Measurements from ENCODE around the gene ULK4. TPM values are rescaled to one million over a fixed set of nuclear protein-coding genes. Genes with fewer than 3 reads are reported as not detected.

The ULK4 gene
- total and polyA plus RNA-seq, 10 donors = 2.0 to 33.3 (median 12.9) TPM

GRCh38 chr3:41940393-41940792 is 21.5 kb downstream of the ULK4 start:
- Histone ChIP-seq H3K36me3 (peaks cover 0 to 6% (median 0%) of the 10 kb centered on the region in 6 donors), H3K4me3 (no peak overlapping the region), H3K27me3 (replicated peaks in 1 of 7) (no peaks in the 10 kb centered on the region), H3K9me3 (no peaks in the 10 kb centered on the region), H3K27ac (no peak overlapping the region), H3K4me1 (no peaks in the 10 kb centered on the region)
- no peak for DNase-seq
- intact Hi-C loops (cut with DNase I; ENCODE audit: low total_unique reads) = no loop called here
- no peak for TF ChIP-seq CTCF (IDR thresholded peaks at IDR 0.05 in 8 of 11, conservative IDR thresholded peaks at IDR 0.05 in 3 of 11)
- no peak for TF ChIP-seq POLR2AphosphoS5 (IDR thresholded peaks at IDR 0.05)
- TF ChIP-seq POLR2A (IDR thresholded peaks at IDR 0.05) = no peak

GRCh38 chr3:41936384-41936783 is 25.5 kb downstream of the ULK4 start:
- intact Hi-C loops (cut with DNase I; ENCODE audit: low total_unique reads) = no loop called here
- 94 to 98% (median 98%) methylated on average over 1 of the region's 1 CpG for WGBS, 5 donors

GRCh38 chr3:41933154-41933676 is 28.7 kb downstream of the ULK4 start:
- no peak overlapping the region for H3K27ac ChIP-seq

More at GRCh38 chr3:41936384-41936783, 25.5 kb downstream of the ULK4 start:
- Histone ChIP-seq H3K27ac (no peak overlapping the region), H3K27me3 (replicated peaks in 1 of 7) (no peaks in the 10 kb centered on the region), H3K4me1 (no peaks in the 10 kb centered on the region), H3K9me3 (no peaks in the 10 kb centered on the region), H3K4me3 (no peak overlapping the region), H3K36me3 (peaks cover 0 to 6% (median 0%) of the 10 kb centered on the region in 6 donors)
- no peak for DNase-seq
- TF ChIP-seq POLR2A (IDR thresholded peaks at IDR 0.05) (no peak), CTCF (IDR thresholded peaks at IDR 0.05 in 8 of 11, conservative IDR thresholded peaks at IDR 0.05 in 3 of 11) (no peak), POLR2AphosphoS5 (IDR thresholded peaks at IDR 0.05) (no peak)

GRCh38 chr3:41932464-41932863 is 29.4 kb downstream of the ULK4 start:
- no peak for TF ChIP-seq POLR2A (IDR thresholded peaks at IDR 0.05)
- no peak for TF ChIP-seq CTCF (IDR thresholded peaks at IDR 0.05 in 8 of 11, conservative IDR thresholded peaks at IDR 0.05 in 3 of 11)
- no peak for TF ChIP-seq POLR2AphosphoS5 (IDR thresholded peaks at IDR 0.05)
- Histone ChIP-seq H3K9me3 (peaks cover 0 to 4% (median 0%) of the 10 kb centered on the region in 8 donors), H3K36me3 (peaks cover 0 to 12% (median 0%) of the 10 kb centered on the region in 6 donors), H3K4me1 (no peaks in the 10 kb centered on the region), H3K27me3 (replicated peaks in 1 of 7) (no peaks in the 10 kb centered on the region), H3K27ac (no peak overlapping the region), H3K4me3 (no peak overlapping the region)
- intact Hi-C loops (cut with DNase I; ENCODE audit: low total_unique reads) = no loop called here
- no peak for DNase-seq
- 85 to 97% (median 87%) methylated on average over 2 of the region's 2 CpGs for WGBS, 5 donors

More at GRCh38 chr3:41933154-41933676, 28.7 kb downstream of the ULK4 start:
- intact Hi-C loops (cut with DNase I; ENCODE audit: low total_unique reads) = no loop called here
- DNase-seq = no peak
- WGBS, 5 donors = 72 to 89% (median 82%) methylated on average over 3 of the region's 3 CpGs
- Histone ChIP-seq H3K4me3 (no peak overlapping the region), H3K4me1 (no peaks in the 10 kb centered on the region), H3K27me3 (replicated peaks in 1 of 7) (no peaks in the 10 kb centered on the region), H3K36me3 (peaks cover 0 to 12% (median 0%) of the 10 kb centered on the region in 6 donors), H3K9me3 (peaks cover 0 to 4% (median 0%) of the 10 kb centered on the region in 8 donors)
- no peak for TF ChIP-seq POLR2A (IDR thresholded peaks at IDR 0.05)
- TF ChIP-seq CTCF (IDR thresholded peaks at IDR 0.05 in 8 of 11, conservative IDR thresholded peaks at IDR 0.05 in 3 of 11) = no peak
- no peak for TF ChIP-seq POLR2AphosphoS5 (IDR thresholded peaks at IDR 0.05)

All from spleen (tissue), 11 donors.